A673 (cell line): Measurements from ENCODE around the gene DMD.

Experiments
- CTCF ChIP-seq: fragments of 300-800, 200-600 bp; sonication (generic); conservative IDR thresholded peaks from 2 replicates; pipeline ENCODE4 v1.5.1; 2017; ENCODE audit warnings: low read depth, mild to moderate bottlenecking, antibody characterized with exemption, low read length, moderate library complexity, mixed read lengths
- EZH2 ChIP-seq: fragments of 200-600 bp; sonication (generic); IDR thresholded peaks from 2 replicates; pipeline ENCODE4 v1.6.1; 2017; ENCODE audit warnings: borderline replicate concordance, low read depth, mild to moderate bottlenecking, mixed read lengths, antibody characterized with exemption, low read length; ENCODE audit not compliant: poor library complexity, severe bottlenecking

GRCh38 chrX:31547416-31547815, 1663.9 kb downstream of the DMD start:
- TF ChIP-seq CTCF (no peak), EZH2 (no peak)
